ENCODE results near the gene UFSP2. TPM values are rescaled to one million over a fixed set of nuclear protein-coding genes. Genes with fewer than 3 reads are reported as not detected.

Gene UFSP2
- polyA plus RNA-seq, 1 donor, result 41.9 TPM

DNA sequence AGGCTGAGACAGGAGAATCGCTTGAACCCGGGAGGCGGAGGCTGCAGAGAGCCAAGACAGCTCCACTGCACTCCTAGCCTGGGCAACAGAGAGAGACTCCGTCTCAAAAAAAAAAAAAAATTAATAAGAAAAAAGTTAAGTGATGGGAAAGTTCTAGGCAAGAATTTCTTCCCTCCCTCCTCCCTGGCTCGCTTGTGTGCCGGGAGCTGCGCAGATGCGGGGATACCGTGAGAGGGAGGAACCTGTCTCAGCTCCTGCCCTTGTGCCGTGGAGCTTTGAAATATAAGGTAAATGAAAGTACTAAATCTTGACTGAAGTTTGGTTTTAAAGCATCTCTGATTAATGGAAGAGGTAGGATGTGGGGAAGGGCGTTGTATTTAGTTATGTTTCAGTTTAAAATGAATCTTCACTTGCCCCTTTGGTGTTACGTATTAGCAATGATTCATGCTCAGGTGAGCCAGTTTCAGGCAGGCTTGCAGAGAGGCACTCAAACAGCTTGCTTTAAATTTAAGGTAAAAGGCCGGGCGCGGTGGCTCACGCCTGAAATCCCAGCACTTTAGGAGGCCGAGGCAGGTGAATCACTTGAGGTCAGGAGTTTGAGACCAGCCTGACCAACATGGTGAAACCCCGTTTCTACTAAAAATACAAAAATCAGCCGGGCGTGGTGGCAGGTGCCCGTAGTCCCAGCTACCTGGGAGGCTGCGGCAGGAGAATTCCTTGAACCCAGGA lies 1.4 kb upstream of the UFSP2 start:
- DNase-seq (ENCODE audit: low read depth), result no peak

DNA sequence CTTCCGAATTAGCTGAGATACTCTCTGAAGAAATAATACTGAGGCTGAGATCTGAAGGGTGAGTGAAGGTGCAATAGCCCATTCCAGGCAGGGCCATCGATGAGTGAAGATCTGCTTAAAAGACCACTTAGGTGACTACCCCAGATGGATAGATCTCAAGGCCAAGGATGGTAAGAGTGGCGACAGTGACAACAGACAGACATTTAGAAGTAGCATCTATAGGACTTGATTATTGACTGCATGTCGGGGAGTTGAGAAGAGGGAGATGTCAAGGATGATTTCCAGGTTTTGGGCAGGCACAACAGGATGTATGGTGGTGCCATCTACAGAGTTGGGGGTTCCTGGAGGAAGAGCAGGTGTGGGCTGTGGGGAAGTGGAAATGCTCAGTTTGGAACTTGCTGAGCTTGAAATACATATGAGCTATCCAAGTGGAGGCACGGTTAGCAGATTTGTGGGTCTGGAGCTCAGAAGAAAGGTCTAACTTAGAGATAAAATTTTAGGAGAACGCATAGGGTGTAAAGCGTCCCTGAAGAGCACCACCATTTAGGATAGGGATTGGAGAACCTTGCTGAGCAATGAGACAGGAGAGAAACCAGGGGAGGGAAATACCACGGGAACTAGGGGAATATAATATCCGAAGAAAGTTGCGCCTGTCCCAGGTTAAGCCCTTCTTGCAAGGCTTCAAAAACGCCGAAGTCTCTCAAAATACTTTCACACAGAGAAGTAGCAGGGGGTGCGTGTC lies 688 bp downstream of the UFSP2 start:
- peak; percentile 25 for DNase-seq (ENCODE audit: low read depth)

DNA sequence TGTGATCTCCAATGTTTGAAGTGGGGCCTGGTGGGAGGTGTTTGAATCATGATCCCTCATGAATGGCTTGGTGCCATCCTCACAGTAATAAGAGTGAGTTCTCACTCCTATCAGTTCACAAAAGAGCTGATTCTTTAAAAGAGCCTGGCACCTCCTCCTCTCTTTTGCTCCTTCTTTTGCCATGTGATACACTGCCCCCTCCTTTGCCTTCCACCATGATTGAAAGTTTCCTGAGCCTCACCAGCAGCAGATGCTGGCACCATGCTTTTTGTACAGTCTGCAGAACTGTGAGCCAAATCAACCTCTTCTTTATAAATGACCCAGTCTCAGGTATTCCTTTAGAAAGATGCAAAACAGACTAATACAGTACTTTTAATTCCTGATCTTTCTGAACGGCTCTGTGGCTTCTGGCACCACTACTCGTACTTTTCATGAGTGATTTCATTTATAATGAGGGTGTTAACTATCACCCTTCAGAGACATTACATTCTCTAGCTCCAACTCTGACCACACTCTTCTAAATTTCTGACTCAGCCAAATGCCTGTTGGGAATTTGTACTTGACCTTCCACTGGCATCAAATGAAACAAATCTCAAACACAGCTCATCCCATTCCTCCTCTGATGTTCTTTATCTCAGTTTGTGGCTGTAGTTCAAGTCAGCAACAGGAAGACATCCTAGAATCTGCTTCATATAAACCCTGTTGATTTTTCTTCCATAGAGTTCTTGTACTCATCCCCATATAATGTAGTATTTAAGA lies 4.2 kb downstream of the UFSP2 start:
- DNase-seq (ENCODE audit: low read depth), result no peak

DNA sequence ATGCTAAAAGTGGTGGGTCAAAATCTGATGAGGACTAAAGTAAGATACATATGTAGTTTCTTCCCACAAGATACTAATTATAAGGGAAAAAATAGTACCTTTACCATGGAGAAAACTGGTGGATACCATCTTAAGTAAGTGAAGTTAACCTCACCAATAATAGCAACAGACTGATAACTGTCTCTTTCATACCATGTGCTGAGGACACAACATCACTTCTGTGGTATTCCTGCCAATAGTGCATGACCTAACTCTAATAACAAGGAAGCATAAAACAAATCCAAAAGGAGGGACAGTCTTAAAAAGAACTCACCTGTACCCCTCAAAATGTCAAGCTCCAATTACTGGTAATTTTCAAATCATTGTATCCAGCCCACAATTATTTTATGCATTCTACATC lies 8.8 kb downstream of the UFSP2 start:
- DNase-seq (ENCODE audit: low read depth), result no peak

DNA sequence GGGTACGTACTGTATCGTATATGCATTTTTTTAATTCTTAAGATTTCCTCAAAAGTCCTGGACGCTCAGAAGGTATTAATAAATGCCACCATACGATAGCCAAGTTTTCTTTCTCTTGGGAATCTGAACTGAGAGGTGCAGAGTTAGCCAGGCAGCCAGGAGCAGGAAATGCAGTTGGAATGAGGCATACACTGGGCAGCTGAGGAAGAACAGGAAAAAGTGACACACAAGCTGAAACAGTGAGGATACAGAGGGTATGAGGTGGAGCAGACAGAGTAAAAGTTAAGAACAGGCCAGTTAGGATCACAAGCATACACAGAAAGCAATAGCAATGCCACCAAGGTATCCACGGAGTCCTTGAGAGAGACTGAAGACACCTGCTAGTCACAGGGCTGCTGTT lies 13.4 kb downstream of the UFSP2 start:
- no peak for DNase-seq (ENCODE audit: low read depth)

DNA sequence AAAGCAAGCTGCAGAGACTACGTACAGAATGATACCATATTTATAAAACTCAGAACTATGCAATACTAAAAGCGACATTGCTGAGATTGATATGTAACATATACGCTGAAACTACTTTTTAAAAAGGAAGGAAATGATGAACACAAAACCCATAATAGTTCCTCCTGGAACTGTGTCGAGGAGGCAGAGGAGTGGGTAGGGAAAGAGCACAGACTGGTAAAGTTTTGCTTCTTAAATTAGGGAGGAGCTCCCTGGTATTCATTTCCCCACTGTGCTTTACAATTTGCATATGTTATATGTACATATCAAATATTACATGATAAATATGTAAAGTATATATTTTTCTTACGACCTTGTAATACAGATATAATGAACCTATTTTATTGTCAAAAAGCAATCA lies 13.9 kb downstream of the UFSP2 start:
- no peak for DNase-seq (ENCODE audit: low read depth)

DNA sequence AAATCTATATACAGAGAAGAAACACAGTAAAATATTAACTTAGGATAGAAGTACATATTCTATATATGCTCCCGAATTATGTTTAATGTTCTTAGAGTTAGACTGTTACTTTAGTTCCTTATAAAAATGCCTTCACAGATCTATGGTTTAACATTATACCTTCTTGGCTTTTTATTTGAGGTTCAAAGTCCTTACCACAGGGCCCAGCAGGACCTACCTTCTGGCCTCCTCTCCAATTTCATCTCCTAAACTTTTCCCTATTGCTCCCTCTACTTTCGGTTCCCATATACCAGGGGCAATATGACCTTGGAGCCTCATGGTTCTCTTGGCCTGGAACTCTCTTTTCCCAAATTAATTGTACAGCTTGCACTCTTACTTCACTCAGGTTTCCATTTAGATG lies 17.3 kb downstream of the UFSP2 start:
- no peak for DNase-seq (ENCODE audit: low read depth)

DNA sequence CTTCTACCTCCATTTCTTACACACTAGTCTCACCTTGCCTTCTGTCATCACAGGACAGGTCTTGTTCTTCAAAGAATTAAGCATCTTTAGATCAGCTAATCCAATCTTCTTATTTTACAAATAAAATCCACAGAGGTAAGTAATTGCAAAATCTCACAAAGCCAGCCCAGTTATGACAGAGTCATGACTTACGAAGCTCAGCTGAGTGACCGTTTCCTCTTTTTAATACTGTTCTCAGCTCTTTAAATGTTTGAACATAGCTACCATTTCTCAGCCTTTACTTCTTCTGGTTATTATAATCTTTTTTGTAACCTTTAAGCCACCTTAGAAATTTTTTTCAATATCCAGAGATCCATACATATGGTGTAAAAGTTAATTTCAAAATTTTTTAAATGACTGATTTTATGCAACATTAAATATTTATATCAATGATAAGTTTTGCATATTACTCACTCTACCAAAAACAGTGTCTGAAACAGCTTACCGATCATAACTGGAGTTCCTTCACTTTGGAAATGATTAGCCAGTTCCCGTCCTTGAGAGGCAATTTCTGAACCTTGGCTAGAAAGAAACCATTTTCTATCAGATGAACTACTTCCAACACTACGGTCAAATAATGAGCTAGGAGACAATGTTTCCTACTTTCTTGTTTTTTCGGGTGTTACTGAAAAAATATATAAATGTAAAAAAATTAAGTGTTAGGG lies 20.3 kb downstream of the UFSP2 start:
- no peak for DNase-seq (ENCODE audit: low read depth)

DNA sequence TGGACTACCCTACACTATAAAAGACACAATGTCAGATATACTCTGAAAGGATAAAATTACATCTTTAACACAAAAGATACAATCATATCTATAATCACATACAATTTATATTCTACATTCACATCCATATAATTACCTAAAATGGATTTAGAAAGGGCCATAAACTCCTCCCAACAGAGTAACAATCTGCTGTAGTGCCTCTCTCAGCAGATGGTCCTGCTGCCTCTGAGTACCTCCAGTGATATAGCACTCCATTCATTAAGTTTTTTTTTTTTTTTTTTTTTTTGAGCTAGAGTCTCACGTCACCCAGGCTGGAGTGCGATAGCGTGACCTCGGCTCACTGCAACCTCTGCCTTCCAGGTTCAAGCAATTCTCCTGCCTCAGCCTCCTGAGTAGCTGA lies 21.7 kb downstream of the UFSP2 start:
- DNase-seq (ENCODE audit: low read depth), result no peak

DNA sequence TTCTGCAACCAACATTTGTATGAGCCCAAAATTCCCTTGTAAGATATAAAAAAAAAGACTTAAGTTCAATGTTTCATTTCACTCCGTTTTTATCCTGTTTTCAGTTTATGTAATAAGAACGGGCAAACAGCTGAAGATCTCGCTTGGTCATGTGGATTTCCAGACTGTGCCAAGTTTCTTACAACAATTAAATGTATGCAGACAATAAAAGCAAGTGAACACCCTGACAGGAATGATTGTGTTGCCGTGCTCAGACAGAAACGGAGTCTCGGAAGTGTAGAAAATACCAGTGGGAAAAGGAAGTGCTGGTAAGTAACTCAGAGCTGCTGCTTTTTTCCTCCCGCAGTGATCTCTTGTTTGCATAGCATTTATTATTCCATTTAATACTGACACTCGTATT lies 26.3 kb downstream of the UFSP2 start:
- DNase-seq (ENCODE audit: low read depth), result no peak

DNA sequence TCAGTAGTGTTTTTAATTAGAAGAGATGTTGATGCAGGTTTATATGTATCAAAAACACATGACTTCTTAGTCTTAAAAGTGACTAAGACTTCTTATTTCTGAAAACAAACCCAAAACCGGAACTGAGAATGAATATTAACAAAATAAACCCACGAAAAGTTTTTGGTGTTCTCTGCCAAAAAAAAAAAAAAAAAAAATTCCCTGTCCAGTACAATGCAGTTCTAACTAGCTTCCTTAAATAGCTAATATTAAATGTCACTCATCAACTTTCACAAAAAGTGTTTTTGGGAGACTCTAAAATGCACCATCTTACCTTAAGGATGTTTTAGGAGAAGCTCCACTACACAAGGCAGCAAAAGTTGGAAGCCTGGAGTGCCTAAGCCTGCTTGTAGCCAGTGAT lies 27.1 kb downstream of the UFSP2 start:
- no peak for DNase-seq (ENCODE audit: low read depth)

DNA sequence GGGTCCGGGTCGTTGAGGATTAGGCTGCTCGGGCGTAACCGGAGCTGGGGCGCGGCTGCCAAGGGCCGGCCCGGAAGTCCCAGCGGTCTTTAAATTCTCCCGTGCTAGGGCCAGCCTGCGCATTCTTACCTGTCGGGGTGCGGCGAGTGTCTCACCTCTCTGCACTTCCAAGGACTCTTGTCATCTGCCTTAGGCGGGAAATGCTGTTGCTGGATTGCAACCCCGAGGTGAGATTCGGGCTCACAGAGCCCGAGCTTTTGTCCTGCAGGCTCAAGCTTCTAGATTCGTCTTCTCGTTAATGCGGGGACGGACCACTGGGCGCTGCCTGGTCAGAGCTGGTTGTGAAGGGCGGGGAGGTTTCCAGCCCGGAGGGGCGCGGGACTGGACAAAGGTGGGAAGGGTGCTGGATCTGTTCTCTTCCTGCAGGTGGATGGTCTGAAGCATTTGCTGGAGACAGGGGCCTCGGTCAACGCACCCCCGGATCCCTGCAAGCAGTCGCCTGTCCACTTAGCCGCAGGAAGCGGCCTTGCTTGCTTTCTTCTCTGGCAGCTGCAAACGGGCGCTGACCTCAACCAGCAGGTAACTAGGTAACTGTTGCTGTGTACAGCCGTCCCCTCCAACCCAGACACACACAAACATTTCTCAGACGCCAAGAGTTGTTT lies 28.9 kb downstream of the UFSP2 start, which contains the start of gene ANKRD37:
TSS of gene ANKRD37 (plus strand) at position 118 of the 662 bp plus-strand sequence. CDS start at position 201, 83 bp downstream.
- no peak for DNase-seq (ENCODE audit: low read depth)

DNA sequence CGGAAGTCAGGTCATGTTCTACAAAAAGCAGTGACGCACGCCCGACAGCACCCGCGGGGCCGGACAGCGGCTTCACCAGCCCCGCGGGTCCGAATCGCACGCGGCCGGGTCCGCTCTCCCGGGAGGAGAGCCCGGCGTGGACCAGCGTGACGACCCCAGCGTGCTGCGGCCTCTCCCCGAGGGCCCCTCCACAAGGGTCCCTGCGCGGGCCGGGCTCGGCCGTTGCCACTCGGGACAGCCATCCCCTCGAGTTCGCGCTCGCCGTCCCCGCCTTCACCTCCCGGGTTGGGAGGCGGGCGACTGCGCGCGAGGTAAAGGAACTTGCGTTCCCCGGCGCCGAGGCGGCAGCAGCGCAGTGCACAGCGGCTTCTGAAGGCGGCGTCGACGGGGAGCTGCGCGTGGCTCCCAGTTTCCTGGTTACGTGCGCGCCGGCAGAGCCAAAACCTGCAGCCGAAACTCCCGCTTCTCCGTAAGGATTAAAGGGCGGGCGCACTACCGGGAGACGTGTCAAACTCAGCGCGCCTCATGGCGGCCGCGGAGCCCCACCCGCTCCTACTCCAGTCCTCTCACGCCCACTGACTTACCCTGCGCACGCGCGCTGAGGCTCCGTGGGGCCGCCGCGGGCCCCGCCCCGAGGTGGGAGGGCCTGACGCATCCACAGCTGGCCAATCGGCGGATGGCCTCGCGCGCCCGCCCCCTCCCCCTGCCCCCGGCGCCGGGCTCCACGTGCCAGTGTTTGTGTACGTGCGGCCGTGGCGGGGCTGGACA lies 29.6 kb downstream of the UFSP2 start:
- DNase-seq (ENCODE audit: low read depth), result peak; percentile 88

DNA sequence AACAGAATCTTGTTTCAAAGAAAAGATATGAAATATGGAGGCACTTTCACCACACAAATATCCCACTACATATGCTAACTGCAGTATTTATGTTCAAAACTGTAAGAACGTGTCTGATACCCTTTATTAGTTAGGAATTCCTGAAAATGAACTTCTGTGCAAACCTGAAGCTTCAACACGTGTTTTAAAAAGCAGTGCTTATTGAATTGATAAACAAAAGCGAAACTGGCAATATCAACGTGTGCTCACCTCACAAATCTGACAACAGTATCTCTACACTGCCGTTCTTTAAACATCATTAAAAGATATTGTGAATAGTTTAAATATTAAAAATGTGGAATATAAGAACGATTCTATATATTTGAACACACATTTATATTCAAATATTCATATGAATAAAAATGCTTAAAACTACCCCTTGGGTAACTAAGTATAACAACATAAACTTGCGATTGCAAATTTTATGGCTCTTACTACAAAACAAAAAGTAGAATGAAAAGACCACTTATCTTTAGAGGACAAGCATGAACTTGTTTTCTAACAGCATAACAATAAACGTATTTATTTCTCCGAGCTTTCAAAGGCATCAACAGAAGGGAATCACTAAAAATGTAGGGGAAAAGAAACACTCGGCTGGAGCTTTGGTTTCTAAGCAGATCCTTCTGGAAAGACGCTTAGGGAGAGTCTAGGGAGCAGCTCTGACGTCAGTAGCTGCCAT lies 30.4 kb downstream of the UFSP2 start, which contains the start of gene LRP2BP:
TSS of gene LRP2BP (minus strand) at position 687 of the 718 bp plus-strand sequence. CDS start 17,738 bp downstream, outside the sequence.
- peak; percentile 96 for DNase-seq (ENCODE audit: low read depth)

DNA sequence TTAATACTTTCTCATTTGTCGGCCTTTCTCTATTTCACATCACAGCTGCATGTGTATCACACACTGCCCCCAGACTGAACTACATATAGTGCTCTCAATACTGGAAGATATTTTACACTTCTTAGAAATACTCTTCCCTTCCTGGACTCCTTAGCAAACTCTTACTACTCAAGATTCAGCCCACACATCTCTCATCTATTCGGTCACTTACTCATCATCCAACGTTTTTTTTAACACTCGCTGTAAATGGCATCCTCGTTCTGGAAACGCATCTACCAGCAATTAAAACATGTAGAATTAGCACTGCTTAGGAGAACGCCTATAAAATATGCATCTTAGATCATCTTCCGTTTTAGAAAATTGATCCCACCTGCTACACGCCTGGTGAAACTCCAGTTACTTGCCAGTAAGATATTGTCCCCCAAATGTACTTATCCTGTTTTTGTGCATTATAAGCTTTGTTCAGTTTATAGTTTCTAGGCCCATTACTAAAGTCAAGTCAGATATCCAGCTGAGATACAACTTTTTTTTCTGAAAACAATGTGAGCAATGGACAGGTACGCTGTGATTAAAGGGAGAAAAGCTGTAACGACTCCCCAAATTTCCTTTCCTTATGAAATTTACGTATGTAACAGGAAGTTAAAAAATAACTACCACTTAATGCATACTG lies 31.1 kb downstream of the UFSP2 start:
- DNase-seq (ENCODE audit: low read depth), result no peak

DNA sequence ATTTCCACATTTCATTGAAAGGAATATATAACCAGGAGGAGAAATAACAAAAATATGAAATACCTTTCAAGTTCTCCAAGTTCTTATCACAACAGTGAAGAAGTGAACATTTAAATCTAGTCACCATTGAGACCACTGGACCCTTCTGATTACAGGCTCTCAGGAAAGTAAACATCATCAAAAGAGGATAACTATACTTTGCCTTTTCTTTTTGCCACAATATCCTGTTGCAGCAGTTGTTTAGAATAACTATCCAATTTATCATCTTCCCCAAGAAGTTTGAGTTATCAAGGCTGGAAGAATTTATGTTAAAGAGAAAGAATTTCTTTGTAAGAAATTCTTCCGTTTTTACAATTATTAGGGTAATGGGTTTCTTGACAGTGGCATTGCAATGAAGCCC lies 33.6 kb downstream of the UFSP2 start:
- no peak for DNase-seq (ENCODE audit: low read depth)

DNA sequence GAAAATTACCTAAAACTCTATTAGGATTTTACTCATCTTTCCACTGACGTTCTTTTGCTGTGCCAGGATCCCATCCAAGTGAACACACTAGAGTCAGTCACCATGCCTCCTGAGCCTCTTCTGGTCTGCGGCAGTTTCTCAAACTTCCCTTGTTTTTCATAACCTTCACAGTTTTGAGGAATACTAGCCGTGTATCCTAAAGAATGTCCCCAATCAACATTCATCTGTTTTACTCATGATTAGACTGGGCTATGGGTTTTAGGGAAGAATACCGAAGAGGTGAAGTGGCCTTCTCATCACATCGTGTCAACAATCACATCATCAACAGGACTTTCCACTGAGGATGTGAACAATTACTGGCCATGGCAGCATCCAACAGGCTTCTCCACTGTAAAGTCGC lies 34.8 kb downstream of the UFSP2 start:
- no peak for DNase-seq (ENCODE audit: low read depth)

DNA sequence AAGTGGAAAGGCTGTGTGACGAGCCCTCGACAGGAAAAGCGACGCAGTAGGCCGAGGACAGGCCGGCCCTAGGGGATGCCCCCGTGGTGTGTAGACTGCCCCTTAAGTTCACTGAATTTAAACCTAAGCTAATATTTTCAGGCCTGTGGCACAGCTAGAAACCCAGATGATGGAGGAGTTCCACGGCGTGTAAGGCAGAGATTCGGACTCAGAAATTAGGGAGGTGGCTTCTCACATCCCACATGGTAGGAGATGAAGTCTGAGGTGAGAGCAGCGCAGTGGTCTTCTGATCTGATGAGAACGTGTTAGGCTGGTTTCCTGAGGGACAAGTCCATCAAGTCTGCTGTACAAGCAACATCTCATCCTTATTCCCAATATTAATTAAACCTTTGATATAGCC lies 37.8 kb downstream of the UFSP2 start:
- DNase-seq (ENCODE audit: low read depth), result no peak

DNA sequence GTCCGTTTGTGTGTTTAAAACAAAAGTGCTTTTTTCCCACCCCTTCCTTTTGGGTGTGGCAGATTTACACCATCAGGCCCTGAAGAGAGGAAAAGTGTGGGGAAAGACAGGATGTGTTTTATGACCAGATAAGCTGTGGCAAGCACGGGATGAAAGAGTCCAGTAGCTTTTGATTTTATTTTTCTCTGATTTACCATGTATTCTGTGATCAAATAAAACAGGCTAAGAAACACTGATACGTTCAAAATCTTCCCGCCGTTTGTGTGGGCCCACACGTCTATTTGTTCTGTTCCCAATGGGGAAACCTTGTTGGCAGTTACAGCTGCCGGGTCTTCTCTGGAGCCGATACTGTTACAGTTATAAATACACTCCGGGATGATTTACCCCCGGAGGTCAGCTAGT lies 40.8 kb downstream of the UFSP2 start:
- no peak for DNase-seq (ENCODE audit: low read depth)

Measured in forelimb muscle (tissue), 1 donor.